Stimulated activated naive CD8-positive, alpha-beta T cell treated with anti-CD3 and anti-CD28 coated beads, Interleukin-15, Interleukin-2, amounts not matched to agents 100 ng/mL and 50 ng/mL, for 24 hours (primary cell): ENCODE results near the gene SLC38A11.
"Not testable (repeated sequence)": the region's sequence is repeated elsewhere in the genome, so short reads cannot be mapped to it uniquely, and the experiment has no call there.

Experiments
- H3K27ac Mint-ChIP-seq: one replicate; pipeline ENCODE4 v1.8.0; 2021; ENCODE audit warnings: mild to moderate bottlenecking, mixed read lengths
- H3K27me3 Mint-ChIP-seq: one replicate; pipeline ENCODE4 v1.8.0; 2021; ENCODE audit warnings: mixed read lengths
- H3K36me3 Mint-ChIP-seq: one replicate; pipeline ENCODE4 v1.8.0; 2021; ENCODE audit warnings: low read depth, mixed read lengths
- H3K4me1 Mint-ChIP-seq: one replicate; pipeline ENCODE4 v1.8.0; 2021; ENCODE audit warnings: low read depth, mixed read lengths
- H3K4me3 Mint-ChIP-seq: one replicate; pipeline ENCODE4 v1.8.0; 2021; ENCODE audit warnings: mild to moderate bottlenecking, mixed read lengths
- H3K9me3 Mint-ChIP-seq: one replicate; pipeline ENCODE4 v1.8.0; 2021; ENCODE audit warnings: mixed read lengths

SLC38A11 gene

GRCh38 chr2:164859906-164860693 lies 95.2 kb downstream of the SLC38A11 start:
- H3K9me3 Mint-ChIP-seq, H3K4me1 Mint-ChIP-seq, H3K4me3 Mint-ChIP-seq, H3K27me3 Mint-ChIP-seq, H3K27ac Mint-ChIP-seq, H3K36me3 Mint-ChIP-seq: not testable (repeated sequence)

GRCh38 chr2:164859251-164859818 lies 96.0 kb downstream of the SLC38A11 start:
- no peaks in the 10 kb centered on the region for H3K36me3 Mint-ChIP-seq
- H3K9me3 Mint-ChIP-seq, result peaks cover 3% of the 10 kb centered on the region
- H3K27ac Mint-ChIP-seq, result no peak overlapping the region
- H3K27me3 Mint-ChIP-seq, result no peaks in the 10 kb centered on the region
- H3K4me3 Mint-ChIP-seq, result no peak overlapping the region
- H3K4me1 Mint-ChIP-seq, result no peaks in the 10 kb centered on the region

- H3K4me3 Mint-ChIP-seq, result no peak overlapping the region
- no peaks in the 10 kb centered on the region for H3K9me3 Mint-ChIP-seq
- H3K36me3 Mint-ChIP-seq, result no peaks in the 10 kb centered on the region
- no peak overlapping the region for H3K27ac Mint-ChIP-seq
- no peaks in the 10 kb centered on the region for H3K27me3 Mint-ChIP-seq
- peaks cover 3% of the 10 kb centered on the region for H3K4me1 Mint-ChIP-seq
Measured at GRCh38 chr2:164852086-164852485, 103.2 kb downstream of the SLC38A11 start.

- H3K9me3 Mint-ChIP-seq, result no peaks in the 10 kb centered on the region
- H3K27me3 Mint-ChIP-seq, result no peaks in the 10 kb centered on the region
- no peak overlapping the region for H3K27ac Mint-ChIP-seq
- H3K36me3 Mint-ChIP-seq, result no peaks in the 10 kb centered on the region
- H3K4me3 Mint-ChIP-seq, result no peak overlapping the region
- H3K4me1 Mint-ChIP-seq, result peaks cover 3% of the 10 kb centered on the region
Measured at GRCh38 chr2:164850235-164850634, 105.1 kb downstream of the SLC38A11 start.

GRCh38 chr2:164849506-164849905 lies 105.8 kb downstream of the SLC38A11 start:
- H3K4me3 Mint-ChIP-seq, result no peak overlapping the region
- H3K27me3 Mint-ChIP-seq, result no peaks in the 10 kb centered on the region
- no peaks in the 10 kb centered on the region for H3K9me3 Mint-ChIP-seq
- peaks cover 3% of the 10 kb centered on the region for H3K4me1 Mint-ChIP-seq
- no peak overlapping the region for H3K27ac Mint-ChIP-seq
- H3K36me3 Mint-ChIP-seq, result no peaks in the 10 kb centered on the region

- H3K36me3 Mint-ChIP-seq, result no peaks in the 10 kb centered on the region
- no peak overlapping the region for H3K27ac Mint-ChIP-seq
- H3K9me3 Mint-ChIP-seq, result no peaks in the 10 kb centered on the region
- no peaks in the 10 kb centered on the region for H3K27me3 Mint-ChIP-seq
- no peak overlapping the region for H3K4me3 Mint-ChIP-seq
- H3K4me1 Mint-ChIP-seq, result peaks cover 3% of the 10 kb centered on the region
Measured at GRCh38 chr2:164847981-164848741, 107.2 kb downstream of the SLC38A11 start.

GRCh38 chr2:164847291-164847690 lies 108.0 kb downstream of the SLC38A11 start:
- H3K9me3 Mint-ChIP-seq, result no peaks in the 10 kb centered on the region
- peaks cover 3% of the 10 kb centered on the region for H3K4me1 Mint-ChIP-seq
- H3K27ac Mint-ChIP-seq, result no peak overlapping the region
- peaks cover 2% of the 10 kb centered on the region for H3K27me3 Mint-ChIP-seq
- H3K4me3 Mint-ChIP-seq, result no peak overlapping the region
- H3K36me3 Mint-ChIP-seq, result no peaks in the 10 kb centered on the region

GRCh38 chr2:164846276-164846675 lies 109.0 kb downstream of the SLC38A11 start:
- Mint-ChIP-seq H3K27me3 (peaks cover 5% of the 10 kb centered on the region), H3K9me3 (no peaks in the 10 kb centered on the region), H3K36me3 (no peaks in the 10 kb centered on the region), H3K4me1 (peaks cover 3% of the 10 kb centered on the region), H3K27ac (no peak overlapping the region), H3K4me3 (no peak overlapping the region)
